NCI-H128 (cell line): ENCODE measurements around the gene CLTB.
A peak's percentile ranks its signal among the peaks of the same experiment; 100 is the strongest.

Experiments
- DNase-seq: peaks from one replicate; lab custom pipeline; 2025; ENCODE audit not compliant: unreplicated experiment; lab: John Stamatoyannopoulos, UW

Gene CLTB

DNA sequence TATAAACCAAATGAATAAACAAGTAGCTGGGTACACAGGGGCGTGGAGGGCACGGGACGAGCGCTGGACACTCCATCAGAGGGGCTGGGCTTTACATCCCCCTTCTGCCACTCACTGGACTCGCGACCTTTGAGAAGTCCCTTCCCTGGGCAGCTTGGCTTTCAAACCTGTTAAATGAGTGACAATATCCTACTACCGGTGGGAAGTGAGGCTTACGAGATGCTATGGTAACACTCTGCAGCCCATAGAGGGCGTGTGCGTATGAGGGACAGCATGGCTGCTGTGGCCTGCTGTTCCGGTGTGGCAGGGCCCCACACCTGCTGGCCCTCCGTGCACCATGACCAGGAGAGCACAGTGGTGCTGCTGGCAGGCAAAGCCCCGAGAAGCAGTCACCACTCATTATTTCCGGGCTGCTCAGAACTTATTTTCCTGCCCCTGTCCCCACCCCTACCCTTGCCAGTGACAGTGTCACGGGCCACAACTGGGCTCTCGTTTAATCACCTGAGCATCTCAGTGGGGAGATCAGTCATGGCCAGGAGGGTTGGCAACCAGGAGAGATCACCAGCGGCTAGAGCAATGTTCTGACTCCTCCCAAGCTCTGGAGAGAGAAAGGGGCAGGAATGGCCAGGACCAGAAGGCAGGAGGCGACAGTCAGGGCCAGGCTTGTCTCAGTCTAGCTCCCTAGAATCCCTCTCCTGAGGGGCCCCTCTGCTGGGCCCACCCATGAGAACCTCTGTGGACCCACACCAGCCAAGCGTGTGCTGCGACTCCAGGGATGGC is 10.5 kb downstream of the CLTB start:
- no peak for DNase-seq

GRCh38 chr5:176401281-176402205 is 14.8 kb downstream of the CLTB start:
- DNase-seq, result no peak

- no peak for DNase-seq
These were observed 15.8 kb downstream of the CLTB start for GRCh38 chr5:176400382-176401156.

DNA sequence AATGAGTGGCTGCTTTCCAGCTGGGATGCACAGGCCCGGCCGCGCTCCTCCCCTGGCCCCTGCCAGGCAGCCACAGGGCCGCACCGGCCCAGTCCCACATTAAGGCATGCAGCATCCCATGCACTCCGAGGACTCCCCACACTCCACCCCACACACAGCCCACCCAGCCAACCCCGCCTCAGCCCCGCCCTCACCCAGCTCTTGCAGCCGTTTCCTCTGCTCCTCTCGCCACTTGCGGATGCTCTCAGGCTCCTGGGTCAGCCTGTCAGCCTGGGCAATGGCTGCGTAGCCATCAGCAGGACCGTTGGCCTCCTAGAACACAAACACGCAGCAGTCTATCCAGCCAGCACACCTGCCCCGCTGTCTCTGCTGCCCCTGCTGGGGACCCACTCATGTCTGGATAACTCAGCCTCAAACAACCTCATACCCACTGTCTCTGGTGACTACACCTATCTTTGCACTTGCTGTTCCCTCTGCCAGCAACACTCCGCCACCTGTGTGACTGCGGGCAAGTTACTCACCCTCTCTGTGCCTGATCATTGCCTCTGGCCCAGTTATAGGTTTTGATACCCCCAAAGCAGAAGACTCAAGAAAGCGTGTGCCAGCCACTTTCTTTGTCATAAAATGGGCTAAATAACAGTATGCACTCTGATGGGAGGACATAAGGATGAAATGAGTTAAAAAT is 18.5 kb downstream of the CLTB start:
- no peak for DNase-seq

DNA sequence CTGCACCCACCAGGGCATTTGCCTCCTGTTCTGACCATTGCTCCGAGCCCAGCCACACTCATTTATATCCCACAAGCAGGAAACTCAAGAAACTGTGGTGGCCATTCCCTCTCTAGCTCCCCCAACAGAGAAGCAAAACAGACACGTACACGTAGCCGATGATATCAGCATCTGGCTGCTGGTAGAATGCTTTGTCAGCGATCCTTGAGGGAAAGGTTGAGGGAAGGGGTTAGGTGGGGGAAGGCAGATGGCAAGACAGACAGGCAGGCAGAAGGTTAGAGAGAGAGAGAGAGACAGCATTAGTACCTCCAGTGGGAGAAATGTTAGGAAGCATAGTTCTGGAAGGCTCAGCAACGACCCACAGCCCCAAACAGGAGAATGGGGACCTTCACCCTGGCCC is 20.0 kb downstream of the CLTB start:
- DNase-seq, result no peak

- DNase-seq, result no peak
These were observed 21.3 kb downstream of the CLTB start for GRCh38 chr5:176394881-176395675.

- DNase-seq, result no peak
These were observed 22.2 kb downstream of the CLTB start for GRCh38 chr5:176394096-176394495.

DNA sequence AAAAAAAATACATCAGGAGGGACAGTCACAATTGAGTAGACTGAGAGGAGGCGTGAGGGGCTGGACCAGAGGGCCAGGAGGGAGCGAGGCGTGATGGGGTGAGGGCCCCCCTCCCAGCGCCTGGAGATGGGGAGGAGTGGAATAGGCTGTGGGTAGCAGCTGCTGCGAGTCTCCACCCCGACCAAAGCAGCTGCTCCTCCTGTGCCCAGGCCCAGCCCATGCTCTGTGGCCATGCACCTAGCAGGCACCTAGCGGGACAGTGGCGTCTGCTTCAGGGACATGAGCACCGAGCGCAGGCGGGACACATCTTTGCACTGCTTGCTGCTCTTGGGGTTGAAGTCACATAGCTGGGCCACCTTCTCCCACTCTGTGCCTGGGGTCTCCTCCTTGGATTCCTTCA is 23.8 kb downstream of the CLTB start:
- DNase-seq, result no peak

GRCh38 chr5:176391999-176392398 is 24.3 kb downstream of the CLTB start:
- DNase-seq, result no peak

GRCh38 chr5:176391479-176391878 is 24.9 kb downstream of the CLTB start:
- no peak for DNase-seq

DNA sequence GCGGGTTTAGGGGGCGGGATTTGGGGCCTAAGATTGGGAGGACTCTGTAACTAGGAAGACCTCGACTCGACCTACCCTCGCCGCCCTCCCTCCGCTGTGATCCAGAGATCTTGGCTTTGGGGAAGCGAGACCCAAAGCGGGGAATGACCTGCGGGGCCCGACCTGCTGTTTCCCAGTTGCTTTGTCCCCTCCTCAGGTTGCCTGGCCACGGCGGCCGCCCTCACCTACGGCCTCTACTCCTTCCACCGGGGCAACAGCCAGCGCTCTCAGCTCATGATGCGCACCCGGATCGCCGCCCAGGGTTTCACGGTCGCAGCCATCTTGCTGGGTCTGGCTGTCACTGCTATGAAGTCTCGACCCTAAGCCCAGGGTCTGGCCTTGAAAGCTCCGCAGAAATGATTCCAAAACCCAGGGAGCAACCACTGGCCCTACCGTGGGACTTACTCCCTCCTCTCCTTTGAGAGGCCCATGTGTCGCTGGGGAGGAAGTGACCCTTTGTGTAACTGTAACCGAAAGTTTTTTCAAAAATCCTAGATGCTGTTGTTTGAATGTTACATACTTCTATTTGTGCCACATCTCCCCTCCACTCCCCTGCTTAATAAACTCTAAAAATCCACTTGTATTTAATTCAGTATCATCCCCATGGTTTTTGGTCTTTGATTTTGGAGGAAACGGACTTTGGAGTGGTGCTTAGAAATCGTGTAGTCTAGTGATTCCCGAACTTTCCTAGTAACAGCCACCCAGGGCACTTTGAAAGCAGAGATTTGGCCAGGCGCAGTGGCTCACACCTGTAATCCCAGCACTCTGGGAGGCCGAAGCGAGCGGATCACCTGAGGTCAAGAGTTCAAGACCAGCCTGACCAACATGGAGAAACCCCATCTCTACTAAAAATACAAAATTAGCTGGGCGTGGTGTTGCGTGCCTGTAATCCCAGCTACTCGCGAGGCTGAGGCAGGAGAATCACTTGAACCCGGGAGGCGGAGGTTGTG is 26.9 kb downstream of the CLTB start:
- no peak for DNase-seq

GRCh38 chr5:176388444-176389134 is 27.8 kb downstream of the CLTB start, which contains the start of the genes HIGD2A and NOP16:
Gene HIGD2A (plus strand): TSS chr5:176388751. CDS start chr5:176388820, 69 bp downstream.
Gene NOP16 (minus strand): TSS chr5:176388598. CDS start chr5:176388539, 59 bp downstream.
- peak; percentile 95 for DNase-seq

GRCh38 chr5:176388003-176388443 is 28.3 kb downstream of the CLTB start:
- no peak for DNase-seq

DNA sequence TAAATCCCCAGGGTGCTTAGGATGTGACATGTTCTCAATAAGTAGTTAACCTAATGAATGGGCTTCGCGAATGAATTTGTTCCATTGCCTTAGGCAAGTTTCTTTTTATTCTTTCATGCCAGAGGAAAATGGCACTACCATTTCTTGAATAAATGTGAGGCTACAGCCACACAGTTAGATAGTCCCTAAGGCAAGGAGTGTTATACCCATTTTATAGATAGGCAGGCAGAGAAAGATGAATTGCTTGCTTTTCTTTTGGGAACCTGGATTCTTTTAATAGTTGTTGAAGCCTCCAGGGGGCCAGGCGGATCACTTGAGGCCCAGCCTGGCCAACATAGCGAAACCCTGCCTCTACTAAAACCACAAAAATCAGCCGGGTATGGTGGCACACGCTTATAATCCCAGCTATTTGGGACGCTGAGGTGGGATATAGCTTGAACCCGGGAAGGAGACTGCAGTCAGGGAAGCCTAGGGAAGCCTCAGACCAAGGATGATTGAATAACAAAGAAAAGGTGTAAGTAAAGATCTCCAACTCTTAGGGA is 28.9 kb downstream of the CLTB start:
- DNase-seq, result no peak

DNA sequence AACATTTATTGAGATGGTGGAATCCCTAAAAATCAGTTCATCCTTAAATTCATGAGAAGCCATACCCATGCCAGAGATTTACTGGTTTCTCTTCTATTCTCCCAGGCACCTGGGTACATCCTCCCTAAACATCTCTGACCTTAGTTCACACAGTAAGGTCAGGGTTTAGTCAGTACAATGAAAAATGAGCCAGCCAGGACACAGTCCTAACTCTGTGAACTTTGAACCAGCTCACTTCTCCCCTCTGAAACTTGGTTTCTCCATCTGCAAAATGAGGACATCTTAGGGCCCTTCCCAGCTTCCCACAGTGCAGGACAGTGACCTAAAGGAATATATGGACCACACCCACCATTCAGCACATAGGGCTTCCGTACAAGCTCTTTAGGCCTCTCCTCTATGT is 29.8 kb downstream of the CLTB start:
- no peak for DNase-seq

- DNase-seq, result no peak
These were observed 31.3 kb downstream of the CLTB start for GRCh38 chr5:176384991-176385390.

- DNase-seq, result no peak
These were observed 31.9 kb downstream of the CLTB start for GRCh38 chr5:176384366-176384930.
